Neural cell (in vitro differentiated cells): ENCODE results near the gene TSC22D3. TPM values are rescaled to one million over a fixed set of nuclear protein-coding genes. Genes with fewer than 3 reads are reported as not detected.

ENCODE experiments used
- H2AFZ ChIP-seq: fragments of 200-600, 300-800 bp; sonication (generic), shearing (Covaris generic); 2 replicates; pipeline ENCODE4 v1.6.0; 2014; ENCODE audit warnings: low read depth, mild to moderate bottlenecking, antibody characterized with exemption, low read length, moderate library complexity
- H3F3A ChIP-seq: fragments of 200-600 bp; shearing (Covaris generic); 2 replicates; pipeline ENCODE4 v1.6.1; 2016; ENCODE audit warnings: mild to moderate bottlenecking, moderate library complexity, mixed read lengths, antibody characterized with exemption, low read length; ENCODE audit not compliant: insufficient read depth, poor library complexity, severe bottlenecking
- H3K27ac ChIP-seq: fragments of 200-600, 300-800 bp; sonication (generic), shearing (Covaris generic); 2 replicates; pipeline ENCODE4 v1.5.1; 2014; ENCODE audit warnings: mild to moderate bottlenecking, low read length, moderate library complexity
- H3K27me3 ChIP-seq: fragments of 300-800, 200-600 bp; sonication (generic), shearing (Covaris generic); 2 replicates; pipeline ENCODE4 v1.6.0; 2014; ENCODE audit warnings: mild to moderate bottlenecking, low read depth, low read length, moderate library complexity; ENCODE audit not compliant: insufficient read depth
- H3K36me3 ChIP-seq: fragments of 300-800, 200-600 bp; sonication (generic), shearing (Covaris generic); 2 replicates; pipeline ENCODE4 v1.5.1; 2014; ENCODE audit warnings: mild to moderate bottlenecking, antibody characterized with exemption, low read length, moderate library complexity; ENCODE audit not compliant: insufficient read depth
- H3K4me2 ChIP-seq: fragments of 300-800, 200-600 bp; sonication (generic), shearing (Covaris generic); 2 replicates; pipeline ENCODE4 v1.6.0; 2014; ENCODE audit warnings: mild to moderate bottlenecking, low read length
- H3K4me3 ChIP-seq: fragments of 300-800, 200-600 bp; sonication (generic), shearing (Covaris generic); 2 replicates; pipeline ENCODE4 v1.5.1; 2014; ENCODE audit warnings: mild to moderate bottlenecking, low read length, moderate library complexity
- H3K79me2 ChIP-seq: fragments of 200-600 bp; shearing (Covaris generic); replicated peaks from 2 replicates; pipeline ENCODE4 v1.6.0; 2014; ENCODE audit warnings: mild to moderate bottlenecking, low read length, moderate library complexity; ENCODE audit not compliant: insufficient read depth
- H3K9ac ChIP-seq: fragments of 300-800, 200-600 bp; sonication (generic), shearing (Covaris generic); 2 replicates; pipeline ENCODE4 v1.6.1; 2016; ENCODE audit warnings: mild to moderate bottlenecking, low read length, mixed read lengths
- H3K9me2 ChIP-seq: fragments of 200-600 bp; shearing (Covaris generic); 2 replicates; pipeline ENCODE4 v1.6.1; 2016; ENCODE audit warnings: mild to moderate bottlenecking, low read length, mixed read lengths; ENCODE audit not compliant: insufficient read depth
- H3K9me3 ChIP-seq: fragments of 200-600, 300-800 bp; sonication (generic), shearing (Covaris generic); 2 replicates; pipeline ENCODE4 v1.6.1; 2016; ENCODE audit warnings: mild to moderate bottlenecking, mixed run types, low read length, moderate library complexity, mixed read lengths
- H4K20me1 ChIP-seq: fragments of 200-600 bp; shearing (Covaris generic); 2 replicates; pipeline ENCODE4 v1.6.1; 2016; ENCODE audit warnings: mild to moderate bottlenecking, mixed run types; ENCODE audit not compliant: insufficient read depth
- CTCF ChIP-seq: fragments of 450-650 bp; IDR thresholded peaks from 2 replicates; pipeline ENCODE4 v1.5.1; 2014; ENCODE audit warnings: antibody characterized with exemption, mild to moderate bottlenecking, moderate library complexity; ENCODE audit not compliant: poor library complexity, severe bottlenecking
- EP300 ChIP-seq: fragments of 450-650 bp; conservative IDR thresholded peaks from 2 replicates; pipeline ENCODE4 v1.6.1; 2014; ENCODE audit warnings: antibody characterized with exemption, mild to moderate bottlenecking, moderate library complexity; ENCODE audit not compliant: poor library complexity, severe bottlenecking
- EZH2 ChIP-seq: fragments of 200-600, 300-800 bp; shearing (Covaris generic), sonication (generic); IDR thresholded peaks from 2 replicates; pipeline ENCODE4 v1.6.1; 2014; ENCODE audit warnings: antibody characterized with exemption, low read length, borderline replicate concordance, mild to moderate bottlenecking; ENCODE audit not compliant: insufficient read depth, poor library complexity, severe bottlenecking
- MXI1 ChIP-seq: fragments of 450-650 bp; conservative IDR thresholded peaks from 2 replicates; pipeline ENCODE4 v1.6.1; 2014; ENCODE audit warnings: antibody characterized with exemption, mild to moderate bottlenecking; ENCODE audit not compliant: poor library complexity, severe bottlenecking
- POLR2AphosphoS5 ChIP-seq: IDR thresholded peaks from 2 replicates; pipeline ENCODE4 v1.6.1; 2012
- RAD21 ChIP-seq: fragments of 450-650 bp; conservative IDR thresholded peaks from 2 replicates; pipeline ENCODE4 v1.6.1; 2014; ENCODE audit warnings: antibody characterized with exemption, mild to moderate bottlenecking, moderate library complexity
- SMC3 ChIP-seq: fragments of 450-650 bp; conservative IDR thresholded peaks from 2 replicates; pipeline ENCODE4 v1.6.1; 2014; ENCODE audit warnings: antibody characterized with exemption, mild to moderate bottlenecking, moderate library complexity; ENCODE audit not compliant: poor library complexity
- TAF1 ChIP-seq: IDR thresholded peaks from 2 replicates; pipeline ENCODE4 v1.6.1; 2012; ENCODE audit warnings: low read depth
- polyA plus RNA-seq: library from polyadenylated mRNA; depleted of rRNA; stranded (reverse); fragments of >200 nt; gene quantifications from 2 replicates; pipeline ENCODE4 v1.2.3, GENCODE V29; 2014
- TF ChIP-seq, protein P1 (sequence below): IDR thresholded peaks from 2 replicates; pipeline ENCODE4 v1.6.1; 2012; ENCODE audit warnings: borderline replicate concordance

The TSC22D3 gene
- polyA plus RNA-seq, 1 donor from 2014 or later, result 96.8 TPM

- Histone ChIP-seq H2AFZ (no peak overlapping the region), H3K79me2 (no peaks in the 10 kb centered on the region), H3K9me2 (no peaks in the 10 kb centered on the region), H3K9me3 (no peaks in the 10 kb centered on the region), H3K27me3 (no peaks in the 10 kb centered on the region), H3F3A (no peaks in the 10 kb centered on the region), H3K4me2 (no peak overlapping the region), H4K20me1 (no peaks in the 10 kb centered on the region), H3K9ac (no peak overlapping the region), H3K4me3 (no peak overlapping the region), H3K27ac (no peak overlapping the region), H3K36me3 (no peaks in the 10 kb centered on the region)
- TF ChIP-seq TAF1, result no peak
- no peak for TF ChIP-seq EP300
- no peak for TF ChIP-seq POLR2AphosphoS5
- TF ChIP-seq, protein P1, sequence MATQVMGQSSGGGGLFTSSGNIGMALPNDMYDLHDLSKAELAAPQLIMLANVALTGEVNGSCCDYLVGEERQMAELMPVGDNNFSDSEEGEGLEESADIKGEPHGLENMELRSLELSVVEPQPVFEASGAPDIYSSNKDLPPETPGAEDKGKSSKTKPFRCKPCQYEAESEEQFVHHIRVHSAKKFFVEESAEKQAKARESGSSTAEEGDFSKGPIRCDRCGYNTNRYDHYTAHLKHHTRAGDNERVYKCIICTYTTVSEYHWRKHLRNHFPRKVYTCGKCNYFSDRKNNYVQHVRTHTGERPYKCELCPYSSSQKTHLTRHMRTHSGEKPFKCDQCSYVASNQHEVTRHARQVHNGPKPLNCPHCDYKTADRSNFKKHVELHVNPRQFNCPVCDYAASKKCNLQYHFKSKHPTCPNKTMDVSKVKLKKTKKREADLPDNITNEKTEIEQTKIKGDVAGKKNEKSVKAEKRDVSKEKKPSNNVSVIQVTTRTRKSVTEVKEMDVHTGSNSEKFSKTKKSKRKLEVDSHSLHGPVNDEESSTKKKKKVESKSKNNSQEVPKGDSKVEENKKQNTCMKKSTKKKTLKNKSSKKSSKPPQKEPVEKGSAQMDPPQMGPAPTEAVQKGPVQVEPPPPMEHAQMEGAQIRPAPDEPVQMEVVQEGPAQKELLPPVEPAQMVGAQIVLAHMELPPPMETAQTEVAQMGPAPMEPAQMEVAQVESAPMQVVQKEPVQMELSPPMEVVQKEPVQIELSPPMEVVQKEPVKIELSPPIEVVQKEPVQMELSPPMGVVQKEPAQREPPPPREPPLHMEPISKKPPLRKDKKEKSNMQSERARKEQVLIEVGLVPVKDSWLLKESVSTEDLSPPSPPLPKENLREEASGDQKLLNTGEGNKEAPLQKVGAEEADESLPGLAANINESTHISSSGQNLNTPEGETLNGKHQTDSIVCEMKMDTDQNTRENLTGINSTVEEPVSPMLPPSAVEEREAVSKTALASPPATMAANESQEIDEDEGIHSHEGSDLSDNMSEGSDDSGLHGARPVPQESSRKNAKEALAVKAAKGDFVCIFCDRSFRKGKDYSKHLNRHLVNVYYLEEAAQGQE, result no peak
- TF ChIP-seq RAD21, result no peak
- TF ChIP-seq CTCF, result no peak
- no peak for TF ChIP-seq SMC3
- no peak for TF ChIP-seq EZH2
- no peak for TF ChIP-seq MXI1
Measured at GRCh38 chrX:107712231-107713202, 63.1 kb downstream of the TSC22D3 start.

- TF ChIP-seq SMC3 (no peak), MXI1 (no peak), EZH2 (no peak), CTCF (no peak), POLR2AphosphoS5 (no peak), RAD21 (no peak), TAF1 (no peak), EP300 (no peak)
- TF ChIP-seq, protein P1, result no peak
- Histone ChIP-seq H3K36me3 (no peaks in the 10 kb centered on the region), H3K9ac (no peak overlapping the region), H3K4me3 (no peak overlapping the region), H3K9me2 (no peaks in the 10 kb centered on the region), H2AFZ (no peak overlapping the region), H3K27me3 (no peaks in the 10 kb centered on the region), H3K9me3 (no peaks in the 10 kb centered on the region), H4K20me1 (no peaks in the 10 kb centered on the region), H3K4me2 (no peak overlapping the region), H3K79me2 (no peaks in the 10 kb centered on the region), H3K27ac (no peak overlapping the region), H3F3A (no peaks in the 10 kb centered on the region)
Measured at GRCh38 chrX:107711521-107712181, 63.9 kb downstream of the TSC22D3 start.
